ENCODE data around the gene RPN1. TPM values are rescaled to one million over a fixed set of nuclear protein-coding genes. Genes with fewer than 3 reads are reported as not detected.

The RPN1 gene
- total RNA-seq, 6 experiments from 2014 or later, result 94.4 to 244 (median 190) TPM

DNA sequence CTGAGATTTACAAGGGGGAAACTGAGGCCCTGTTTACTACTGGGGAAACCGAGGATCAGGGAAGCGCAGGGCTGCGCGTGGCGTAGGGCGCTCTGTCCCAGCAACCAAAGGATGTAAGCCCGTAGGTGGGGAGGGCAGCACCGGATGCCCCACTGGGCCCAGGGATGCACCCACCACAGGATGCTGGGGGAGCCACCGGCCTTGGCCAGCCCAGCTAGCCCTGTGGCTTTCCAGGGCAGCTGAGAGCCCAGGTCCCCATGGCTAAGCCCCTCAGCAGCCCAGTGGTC lies 33.4 kb downstream of the RPN1 start:
- peak overlapping the region; percentile 39 to 86 (median 55) for H3K27ac ChIP-seq
- H3K27me3 ChIP-seq, result no peaks in the 10 kb centered on the region
- H3K36me3 ChIP-seq, result peaks cover 0 to 29% (median 21%) of the 10 kb centered on the region in 4 donors
- ATAC-seq (no peak), DNase-seq (no peak)
- TF ChIP-seq, protein P1, sequence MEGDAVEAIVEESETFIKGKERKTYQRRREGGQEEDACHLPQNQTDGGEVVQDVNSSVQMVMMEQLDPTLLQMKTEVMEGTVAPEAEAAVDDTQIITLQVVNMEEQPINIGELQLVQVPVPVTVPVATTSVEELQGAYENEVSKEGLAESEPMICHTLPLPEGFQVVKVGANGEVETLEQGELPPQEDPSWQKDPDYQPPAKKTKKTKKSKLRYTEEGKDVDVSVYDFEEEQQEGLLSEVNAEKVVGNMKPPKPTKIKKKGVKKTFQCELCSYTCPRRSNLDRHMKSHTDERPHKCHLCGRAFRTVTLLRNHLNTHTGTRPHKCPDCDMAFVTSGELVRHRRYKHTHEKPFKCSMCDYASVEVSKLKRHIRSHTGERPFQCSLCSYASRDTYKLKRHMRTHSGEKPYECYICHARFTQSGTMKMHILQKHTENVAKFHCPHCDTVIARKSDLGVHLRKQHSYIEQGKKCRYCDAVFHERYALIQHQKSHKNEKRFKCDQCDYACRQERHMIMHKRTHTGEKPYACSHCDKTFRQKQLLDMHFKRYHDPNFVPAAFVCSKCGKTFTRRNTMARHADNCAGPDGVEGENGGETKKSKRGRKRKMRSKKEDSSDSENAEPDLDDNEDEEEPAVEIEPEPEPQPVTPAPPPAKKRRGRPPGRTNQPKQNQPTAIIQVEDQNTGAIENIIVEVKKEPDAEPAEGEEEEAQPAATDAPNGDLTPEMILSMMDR (IDR thresholded peaks at IDR 0.05), result no peak
- no peak for TF ChIP-seq POLR2A (IDR thresholded peaks at IDR 0.05)
- H3K4me3 ChIP-seq, result peak overlapping the region; percentile 23 to 87 (median 71)
- WGBS (ENCODE audit: insufficient coverage, low coverage, low lambda C conversion rate, missing lambda C conversion rate), result no CpG with 5 or more reads among the region's 9 CpGs
- intact Hi-C loops (cut with DNase I), result no loop called here
- H3K4me1 ChIP-seq, result peaks cover 0 to 10% (median 5%) of the 10 kb centered on the region in 4 donors
- no peaks in the 10 kb centered on the region for H3K9me3 ChIP-seq

DNA sequence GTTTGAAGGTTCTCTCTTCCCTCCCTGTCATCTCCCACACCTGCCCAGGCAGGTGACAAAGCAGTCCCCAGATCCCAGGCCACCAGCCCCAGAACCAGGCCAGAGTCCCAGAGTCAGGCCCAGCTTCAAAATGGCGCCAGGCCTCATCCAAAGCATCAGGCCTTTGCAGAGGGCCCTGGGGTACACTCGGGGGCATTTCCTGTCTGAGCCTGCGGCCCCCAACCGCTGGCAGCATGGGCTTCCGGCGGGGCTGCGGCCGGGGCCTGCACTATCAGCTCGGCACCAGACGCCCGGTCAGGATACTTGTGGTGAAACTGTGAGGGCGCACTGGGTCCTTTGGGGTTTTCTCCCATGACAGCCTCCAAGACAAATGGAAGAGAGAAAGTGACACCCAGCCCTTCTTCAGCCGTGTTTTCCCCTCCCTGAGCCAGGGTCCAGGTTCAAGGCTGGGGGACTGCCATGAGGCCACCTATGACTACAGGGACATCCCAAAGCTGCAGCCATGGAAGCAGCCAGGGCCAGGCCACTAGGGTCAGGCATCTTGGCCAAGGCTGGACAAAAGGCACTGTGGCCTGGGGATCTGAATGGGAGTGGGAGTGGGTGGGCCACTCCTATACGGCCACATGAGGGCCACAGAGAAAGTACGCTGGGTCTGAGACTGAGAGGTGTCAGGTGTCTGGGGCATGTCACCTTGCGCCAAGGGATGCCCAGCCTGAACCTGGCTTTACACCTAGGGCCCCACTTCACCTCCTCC lies 33.9 kb downstream of the RPN1 start:
- no peak for ATAC-seq
- no peak overlapping the region for H3K4me3 ChIP-seq
- peak in 1 of 3 donors; percentile 55 for DNase-seq
- 90% methylated on average over 2 of the region's 16 CpGs for WGBS (ENCODE audit: insufficient coverage, low coverage, low lambda C conversion rate, missing lambda C conversion rate)
- H3K4me1 ChIP-seq, result peaks cover 0 to 10% (median 5%) of the 10 kb centered on the region in 4 donors
- TF ChIP-seq, protein P1 (IDR thresholded peaks at IDR 0.05), result no peak
- no peak for TF ChIP-seq POLR2A (IDR thresholded peaks at IDR 0.05)
- H3K27me3 ChIP-seq, result no peaks in the 10 kb centered on the region
- H3K27ac ChIP-seq, result peak overlapping the region in 1 of 3 donors; percentile 39
- peaks cover 0 to 24% (median 17%) of the 10 kb centered on the region in 4 donors for H3K36me3 ChIP-seq
- intact Hi-C loops (cut with DNase I), result no loop called here
- H3K9me3 ChIP-seq, result no peaks in the 10 kb centered on the region

DNA sequence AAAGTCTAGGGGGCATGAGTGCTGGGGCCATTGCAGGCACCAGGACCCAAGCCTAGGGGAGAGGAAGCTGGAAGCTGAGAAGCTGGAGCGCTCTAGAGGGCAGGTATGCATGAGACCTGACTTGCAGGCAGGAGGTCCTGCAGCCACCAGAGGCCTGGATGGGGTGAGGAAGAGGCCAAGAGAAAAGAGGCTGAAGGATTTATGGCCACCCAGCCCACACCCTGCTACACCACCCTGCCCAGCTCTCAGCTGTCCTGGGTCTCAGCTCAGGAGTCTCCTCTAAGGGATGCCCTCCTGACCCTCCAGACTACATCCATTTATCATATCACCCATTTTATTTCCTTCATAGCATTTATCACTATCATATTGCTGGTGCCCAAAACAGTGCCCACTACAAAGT lies 36.5 kb downstream of the RPN1 start:
- H3K4me3 ChIP-seq, result no peak overlapping the region
- DNase-seq, result no peak
- TF ChIP-seq POLR2A (IDR thresholded peaks at IDR 0.05), result no peak
- TF ChIP-seq, protein P1 (IDR thresholded peaks at IDR 0.05), result no peak
- no peak for ATAC-seq
- intact Hi-C loops (cut with DNase I), result no loop called here
- WGBS (ENCODE audit: insufficient coverage, low coverage, low lambda C conversion rate, missing lambda C conversion rate), result 100% methylated on average over 1 of the region's 1 CpG
- H3K36me3 ChIP-seq, result peaks cover 0 to 3% (median under 1%) of the 10 kb centered on the region in 4 donors
- H3K4me1 ChIP-seq, result peaks cover 0 to 10% (median 3%) of the 10 kb centered on the region in 4 donors
- H3K27ac ChIP-seq, result no peak overlapping the region
- H3K27me3 ChIP-seq, result no peaks in the 10 kb centered on the region
- no peaks in the 10 kb centered on the region for H3K9me3 ChIP-seq

DNA sequence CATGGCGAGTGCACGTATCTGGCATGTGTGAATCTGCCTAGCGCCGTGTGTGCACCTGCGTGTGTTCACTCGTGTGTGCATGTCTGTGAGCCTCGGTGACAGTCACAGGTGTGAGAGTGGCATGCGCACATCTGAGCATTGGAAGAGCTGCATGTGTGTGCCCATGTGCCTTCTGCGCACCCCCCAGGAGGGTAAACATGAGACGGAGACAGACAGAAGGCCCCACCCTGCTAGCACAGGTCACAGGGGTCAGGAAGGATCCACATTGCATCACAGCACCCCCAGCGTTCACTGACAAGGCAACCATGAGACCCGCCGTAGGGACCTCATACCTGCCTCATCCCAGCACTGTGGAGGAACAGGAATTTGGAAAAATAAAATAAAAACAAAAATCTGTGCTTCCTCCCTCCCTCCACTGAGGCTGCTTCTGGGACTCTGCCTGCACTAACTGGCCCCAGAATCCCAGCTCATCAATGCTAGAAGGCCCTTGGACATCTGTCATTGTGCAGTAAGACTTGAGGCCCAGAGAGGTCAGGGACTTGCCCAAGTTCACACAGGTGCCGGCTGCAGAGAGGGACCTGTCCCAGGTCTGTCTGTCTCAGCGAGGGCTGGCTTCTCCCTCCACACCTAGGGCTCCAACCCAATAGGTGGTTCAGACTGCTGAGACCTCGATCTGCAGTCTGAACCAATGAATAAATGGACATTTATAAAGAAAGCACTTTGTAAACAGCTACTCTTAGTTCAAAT lies 37.4 kb downstream of the RPN1 start:
- 70% methylated on average over 13 of the region's 16 CpGs for WGBS (ENCODE audit: insufficient coverage, low coverage, low lambda C conversion rate, missing lambda C conversion rate)
- DNase-seq, result no peak
- ATAC-seq, result no peak
- no peak overlapping the region for H3K27ac ChIP-seq
- intact Hi-C loops (cut with DNase I), result no loop called here
- no peaks in the 10 kb centered on the region for H3K27me3 ChIP-seq
- H3K36me3 ChIP-seq, result no peaks in the 10 kb centered on the region
- H3K9me3 ChIP-seq, result no peaks in the 10 kb centered on the region
- peaks cover 0 to 4% (median 0%) of the 10 kb centered on the region in 4 donors for H3K4me1 ChIP-seq
- H3K4me3 ChIP-seq, result no peak overlapping the region
- no peak for TF ChIP-seq POLR2A (IDR thresholded peaks at IDR 0.05)
- TF ChIP-seq, protein P1 (IDR thresholded peaks at IDR 0.05), result no peak
